ENCODE data around the gene ARMC2. TPM values are rescaled to one million over a fixed set of nuclear protein-coding genes. Genes with fewer than 3 reads are reported as not detected.

The ARMC2 gene
- total RNA-seq, 1 donor from 2014 or later: 10.1 TPM

DNA sequence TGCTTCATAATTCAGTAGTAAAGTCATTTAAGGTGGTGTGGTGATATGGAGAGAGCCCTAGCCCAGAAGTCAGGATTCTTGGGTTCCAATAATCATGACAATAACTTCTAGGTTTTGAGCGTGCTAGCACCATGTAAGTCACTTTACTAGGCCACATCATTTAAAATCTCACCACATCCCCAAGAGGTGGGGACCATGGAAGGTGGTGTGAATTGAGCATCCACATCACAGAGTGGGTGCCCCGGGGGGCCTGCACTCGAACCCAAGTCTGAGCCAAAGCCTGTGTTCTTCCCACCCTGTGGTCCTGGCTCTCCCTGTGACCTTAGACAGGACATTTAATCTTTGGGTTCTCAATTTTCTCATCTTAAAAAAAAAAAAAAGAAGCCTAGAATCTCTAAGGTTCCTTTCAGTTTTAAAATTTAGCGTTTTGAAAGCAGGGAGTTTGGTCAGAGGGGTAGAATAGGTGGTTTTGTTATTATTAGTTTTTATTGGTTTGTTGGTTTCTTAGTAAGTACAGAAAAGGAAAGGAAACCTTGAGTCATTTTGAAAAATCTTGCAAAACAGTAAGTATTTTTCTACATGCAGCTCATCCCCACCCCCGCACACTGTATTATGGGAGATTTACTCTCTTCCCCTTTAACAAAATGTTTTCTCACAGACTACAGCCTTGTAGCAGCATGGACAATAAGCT lies 26.4 kb downstream of the ARMC2 start:
- no peak for DNase-seq (ENCODE audit: low read depth, low spot score)
- H3K4me1 Mint-ChIP-seq: peaks cover 4% of the 10 kb centered on the region
- no peak for TF ChIP-seq CTCF (conservative IDR thresholded peaks at IDR 0.05)
- no peaks in the 10 kb centered on the region for H3K27me3 Mint-ChIP-seq (ENCODE audit: low read depth)
- no peak overlapping the region for H3K4me3 Mint-ChIP-seq
- H3K27ac Mint-ChIP-seq (ENCODE audit: unreplicated experiment): no peak overlapping the region
- H3K9me3 Mint-ChIP-seq: peaks cover 5% of the 10 kb centered on the region
- H3K36me3 Mint-ChIP-seq (ENCODE audit: low read depth): peaks cover 21% of the 10 kb centered on the region

- H3K4me3 Mint-ChIP-seq: no peak overlapping the region
- H3K27ac Mint-ChIP-seq (ENCODE audit: unreplicated experiment): no peak overlapping the region
- H3K27me3 Mint-ChIP-seq (ENCODE audit: low read depth): no peaks in the 10 kb centered on the region
- H3K4me1 Mint-ChIP-seq: peaks cover 4% of the 10 kb centered on the region
- no peak for TF ChIP-seq CTCF (conservative IDR thresholded peaks at IDR 0.05)
- DNase-seq (ENCODE audit: low read depth, low spot score): no peak
- peaks cover 5% of the 10 kb centered on the region for H3K9me3 Mint-ChIP-seq
- H3K36me3 Mint-ChIP-seq (ENCODE audit: low read depth): peaks cover 24% of the 10 kb centered on the region
Measured at GRCh38 chr6:108875161-108875555, 26.9 kb downstream of the ARMC2 start.

GRCh38 chr6:108877046-108877751 lies 29.0 kb downstream of the ARMC2 start:
- Mint-ChIP-seq H3K27ac (ENCODE audit: unreplicated experiment) (peak overlapping the region; percentile 35), H3K4me1 (peaks cover 4% of the 10 kb centered on the region), H3K27me3 (ENCODE audit: low read depth) (no peaks in the 10 kb centered on the region), H3K36me3 (ENCODE audit: low read depth) (peaks cover 24% of the 10 kb centered on the region), H3K9me3 (peaks cover 5% of the 10 kb centered on the region), H3K4me3 (no peak overlapping the region)
- no peak for TF ChIP-seq CTCF (conservative IDR thresholded peaks at IDR 0.05)
- DNase-seq (ENCODE audit: low read depth, low spot score): no peak

- Mint-ChIP-seq H3K27ac (ENCODE audit: unreplicated experiment) (no peak overlapping the region), H3K27me3 (ENCODE audit: low read depth) (no peaks in the 10 kb centered on the region), H3K4me3 (no peak overlapping the region), H3K36me3 (ENCODE audit: low read depth) (peaks cover 28% of the 10 kb centered on the region), H3K4me1 (no peaks in the 10 kb centered on the region), H3K9me3 (peaks cover 5% of the 10 kb centered on the region)
- no peak for DNase-seq (ENCODE audit: low read depth, low spot score)
- no peak for TF ChIP-seq CTCF (conservative IDR thresholded peaks at IDR 0.05)
Measured at GRCh38 chr6:108878942-108879341, 30.7 kb downstream of the ARMC2 start.

DNA sequence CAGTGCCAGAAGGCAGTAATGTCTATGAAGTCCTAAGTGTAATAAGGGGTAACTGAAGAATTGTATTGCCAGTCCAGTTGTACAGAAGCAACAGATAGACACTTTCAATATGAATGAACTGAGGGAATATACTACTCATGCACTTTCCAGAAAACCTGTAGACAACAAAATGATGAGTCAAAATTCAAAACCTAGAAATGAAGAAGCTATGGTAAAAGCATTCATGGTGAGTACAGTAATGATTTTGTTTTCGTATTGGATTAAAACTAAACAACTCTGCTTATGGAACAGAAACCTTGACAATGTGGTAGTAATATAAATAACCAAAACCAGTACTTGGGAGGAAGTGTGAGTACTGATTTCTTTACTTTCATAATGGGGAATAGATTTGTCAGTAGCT lies 35.0 kb downstream of the ARMC2 start:
- Mint-ChIP-seq H3K27me3 (ENCODE audit: low read depth) (no peaks in the 10 kb centered on the region), H3K4me3 (no peak overlapping the region)
- DNase-seq (ENCODE audit: low read depth, low spot score): no peak

More for the DNA sequence above, 35.0 kb downstream of the ARMC2 start:
- Mint-ChIP-seq H3K4me1 (no peaks in the 10 kb centered on the region), H3K9me3 (peaks cover 5% of the 10 kb centered on the region), H3K36me3 (ENCODE audit: low read depth) (peaks cover 29% of the 10 kb centered on the region), H3K27ac (ENCODE audit: unreplicated experiment) (no peak overlapping the region)
- no peak for TF ChIP-seq CTCF (conservative IDR thresholded peaks at IDR 0.05)

Measured in neural crest cell (in vitro differentiated cells).